ENCODE data around the gene NUP214. TPM values are rescaled to one million over a fixed set of nuclear protein-coding genes. Genes with fewer than 3 reads are reported as not detected.

NUP214 gene
- 7.3 and 8.7 TPM in 2 replicates for total RNA-seq

DNA sequence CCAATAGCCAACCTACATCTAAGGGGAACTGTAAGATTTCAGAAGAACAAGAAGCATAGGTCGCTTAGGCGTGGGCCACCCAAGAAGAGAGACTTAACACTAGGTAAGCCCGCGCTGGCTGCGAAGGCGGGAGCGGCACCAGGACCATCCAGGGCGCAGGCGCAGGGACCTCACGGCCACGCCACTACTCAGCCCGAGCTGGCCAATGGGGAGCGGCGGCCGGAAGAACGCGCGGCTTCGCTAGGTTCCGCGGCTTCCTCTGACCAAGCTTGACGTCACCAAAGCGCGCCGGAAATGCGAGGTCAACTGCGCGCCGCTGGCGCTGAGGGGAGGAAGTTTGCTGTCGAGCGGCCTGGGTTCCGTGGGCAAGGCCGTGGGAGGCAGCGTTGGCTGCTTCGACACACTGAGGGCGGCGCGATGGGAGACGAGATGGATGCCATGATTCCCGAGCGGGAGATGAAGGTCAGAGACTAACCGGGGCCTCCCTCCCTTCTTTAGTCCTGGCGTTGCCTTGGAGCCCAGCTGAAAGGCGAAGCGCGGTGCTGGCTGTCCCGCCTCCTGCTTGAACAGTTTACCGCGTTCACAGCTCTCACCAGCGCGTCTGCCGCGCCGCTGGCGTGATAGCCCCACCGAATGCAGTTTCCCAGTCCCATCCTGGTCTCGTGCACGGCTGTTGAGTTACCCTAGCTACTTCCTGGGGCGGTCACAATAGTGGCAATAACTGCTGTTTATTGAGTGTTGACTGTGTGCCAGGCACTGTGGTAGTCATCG lies at the start of gene NUP214:
Gene NUP214, plus strand, starts transcription at position 299 of the 771 bp plus-strand sequence. Its CDS starts 119 bp downstream, at position 418.

DNA sequence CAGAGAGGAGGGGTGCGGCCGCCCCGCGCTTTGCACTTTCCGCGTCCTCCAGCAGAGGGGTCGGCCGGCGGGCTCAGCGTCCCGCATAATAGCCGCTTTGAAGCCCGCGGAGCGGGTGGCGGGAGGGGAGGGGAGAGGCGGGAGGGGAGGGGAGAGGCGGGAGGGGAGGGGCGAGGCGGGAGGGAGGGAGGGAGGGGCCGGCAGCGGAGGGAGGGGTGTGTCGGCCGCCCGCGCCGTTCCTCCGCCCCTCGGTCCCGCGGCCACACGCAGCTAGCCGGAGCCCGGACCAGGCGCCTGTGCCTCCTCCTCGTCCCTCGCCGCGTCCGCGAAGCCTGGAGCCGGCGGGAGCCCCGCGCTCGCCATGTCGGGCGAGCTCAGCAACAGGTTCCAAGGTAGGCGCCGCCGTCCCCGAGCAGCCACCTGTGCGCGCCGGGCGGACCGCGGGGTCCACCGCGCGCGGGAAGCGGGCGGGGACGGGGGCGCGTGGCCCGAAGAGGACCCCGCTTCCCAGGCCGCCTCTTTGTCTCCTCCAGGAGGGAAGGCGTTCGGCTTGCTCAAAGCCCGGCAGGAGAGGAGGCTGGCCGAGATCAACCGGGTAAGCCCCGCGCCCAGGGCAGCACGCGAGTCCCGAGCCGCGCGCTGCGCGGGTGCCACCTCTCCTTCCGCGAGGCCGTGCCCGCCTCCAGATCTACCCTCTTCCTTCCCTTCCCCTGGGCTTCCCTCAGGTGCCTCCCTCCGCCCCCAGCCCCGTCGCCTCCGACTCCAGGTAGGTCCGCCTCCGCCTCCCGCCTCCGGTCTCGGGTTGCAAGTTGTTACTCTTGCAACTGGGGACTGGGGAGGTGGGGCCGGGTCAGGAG lies 28.9 kb upstream of the NUP214 start, which contains the start of gene AIF1L:
Gene AIF1L, plus strand, starts transcription at position 263 of the 857 bp plus-strand sequence. Its CDS starts 99 bp downstream, at position 362.

GRCh38 chr9:131276094-131276888 lies 150.9 kb downstream of the NUP214 start, which contains the start of gene FAM78A:
FAM78A (minus strand) TSS chr9:131276510; CDS start chr9:131276179, 331 bp downstream.

Other genes with a start within 250 kb of the NUP214 start
- not detected in 2 replicates for gene QRFP, start 228.8 kb upstream of the NUP214 start, total RNA-seq
- 0.28 and 1.5 TPM in 2 replicates for gene FIBCD1, start 186.3 kb upstream of the NUP214 start, total RNA-seq
- 0.09 and 0.28 TPM in 2 replicates for gene LAMC3, start 116.4 kb upstream of the NUP214 start, total RNA-seq
- under 0.01 TPM in 2 replicates for gene AIF1L, start 29.1 kb upstream of the NUP214 start, total RNA-seq
- 0.43 and 0.55 TPM in 2 replicates for gene FAM78A, start 150.9 kb downstream of the NUP214 start, total RNA-seq
- gene PLPP7, start 164.1 kb downstream of the NUP214 start, total RNA-seq = 6.8 and 14.0 TPM in 2 replicates

All from smooth muscle cell of bladder (primary cell).